HEK293 (cell line): Measurements from ENCODE around the gene MCAT.
A peak's percentile ranks its signal among the peaks of the same experiment; 100 is the strongest.
"Not testable (repeated sequence)": the region's sequence is repeated elsewhere in the genome, so short reads cannot be mapped to it uniquely, and the experiment has no call there.

Experiments used
- CTCF ChIA-PET: fragments of 350-600 bp; formaldehyde crosslinking; extraction: SDS; loops from one replicate; lab custom pipeline; 2021; ENCODE audit warnings: antibody characterized with exemption; lab: Yijun Ruan, JAX
- POLR2A ChIA-PET: fragments of 300-600 bp; formaldehyde crosslinking; extraction: SDS; loops from one replicate; lab custom pipeline; 2020; ENCODE audit warnings: antibody characterized with exemption, inconsistent platforms; lab: Yijun Ruan, JAX
- H3K27ac ChIP-seq: fragments of 200-500 bp; sonication (Bioruptor generic); 2 replicates; pipeline ENCODE4 v1.5.1; 2014; ENCODE audit warnings: low read depth, low read length, control low read depth, inconsistent platforms; ENCODE audit errors: extremely low read depth
- H3K36me3 ChIP-seq, 2 experiments: fragments of 200-500 bp in 1 of 2; sonication (Bioruptor generic) in 1 of 2; 1 replicate in 1 of 2; 2 replicates in 1 of 2; pipeline ENCODE4 v1.5.1; 2014 to 2017; ENCODE audit warnings: inconsistent platforms in 2 of 2, low read length in 2 of 2; ENCODE audit not compliant: control insufficient read depth in 2 of 2, insufficient read depth in 1 of 2
- H3K4me1 ChIP-seq: fragments of 200-500 bp; sonication (Bioruptor generic); 2 replicates; pipeline ENCODE4 v1.5.1; 2014; ENCODE audit warnings: mild to moderate bottlenecking, low read length, inconsistent platforms; ENCODE audit not compliant: control insufficient read depth, insufficient read depth
- H3K4me3 ChIP-seq: 2 replicates; pipeline ENCODE4 v1.5.1; 2011; ENCODE audit warnings: low read depth, mild to moderate bottlenecking, control low read depth, low read length, moderate library complexity
- H3K9me3 ChIP-seq: fragments of 200-500 bp; sonication (Bioruptor generic); 2 replicates; pipeline ENCODE4 v1.5.1; 2014; ENCODE audit warnings: low read depth, low read length, inconsistent platforms; ENCODE audit not compliant: control insufficient read depth, insufficient read depth
- GLI2 ChIP-seq: fragments of 450-650 bp; formaldehyde crosslinking; IDR thresholded peaks from 2 replicates; pipeline ENCODE4; 2017; ENCODE audit warnings: missing biosample characterization, missing genetic modification characterization, low read depth, borderline replicate concordance
- SCRT1 ChIP-seq: fragments of 450-650 bp; formaldehyde crosslinking; IDR thresholded peaks from 2 replicates; pipeline ENCODE4 v1.5.1; 2016; ENCODE audit warnings: missing biosample characterization, missing genetic modification characterization, borderline replicate concordance
- SCRT2 ChIP-seq: fragments of 450-650 bp; formaldehyde crosslinking; IDR thresholded peaks from 2 replicates; pipeline ENCODE4 v1.5.1; 2016; ENCODE audit warnings: missing biosample characterization, missing genetic modification characterization
- ZNF121 ChIP-seq: fragments of 450-650 bp; formaldehyde crosslinking; IDR thresholded peaks from 2 replicates; pipeline ENCODE4 v1.5.1; 2016; ENCODE audit warnings: missing biosample characterization, missing genetic modification characterization
- ZNF133 ChIP-seq: fragments of 450-650 bp; formaldehyde crosslinking; IDR thresholded peaks from 2 replicates; pipeline ENCODE4 v1.5.1; 2016; ENCODE audit warnings: missing biosample characterization, missing genetic modification characterization
- ZNF23 ChIP-seq: fragments of 450-650 bp; formaldehyde crosslinking; IDR thresholded peaks from 2 replicates; pipeline ENCODE4 v1.5.1; 2016; ENCODE audit warnings: missing biosample characterization, missing genetic modification characterization, borderline replicate concordance
- ZNF654 ChIP-seq: fragments of 450-650 bp; formaldehyde crosslinking; IDR thresholded peaks from 2 replicates; pipeline ENCODE4 v1.5.1; 2016; ENCODE audit warnings: low read depth, missing biosample characterization, missing genetic modification characterization
- TF ChIP-seq, protein P1 (sequence below): fragments of 450-650 bp; formaldehyde crosslinking; IDR thresholded peaks from 2 replicates; pipeline ENCODE4 v1.5.1; 2016; ENCODE audit warnings: missing biosample characterization, missing genetic modification characterization

Gene MCAT

DNA sequence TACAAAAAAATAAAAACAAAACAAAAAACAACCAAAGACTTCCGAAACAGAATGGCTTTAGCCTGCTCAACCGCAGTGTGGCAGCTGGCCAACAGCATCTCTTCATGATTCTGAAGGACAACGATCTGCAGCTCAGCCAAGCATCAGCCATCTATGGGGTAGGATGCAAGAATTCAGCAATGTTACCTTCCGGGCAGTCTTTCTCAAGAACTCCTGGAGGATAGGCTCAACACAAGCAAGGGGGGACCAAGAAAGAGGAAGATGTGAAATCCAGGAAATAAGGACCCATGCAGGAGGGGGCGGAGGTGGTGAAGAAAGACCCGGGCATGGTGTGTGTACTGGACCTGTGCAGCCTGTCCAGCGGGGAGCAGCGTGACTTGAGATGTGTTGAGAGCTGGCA is 4.6 kb upstream of the MCAT start:
- Histone ChIP-seq H3K27ac (no peak overlapping the region), H3K36me3 (no peaks in the 10 kb centered on the region), H3K9me3 (no peaks in the 10 kb centered on the region), H3K4me1 (peaks cover 10% of the 10 kb centered on the region), H3K4me3 (no peak overlapping the region)
- no peak for TF ChIP-seq ZNF121 (tag by site-specific recombination)
- TF ChIP-seq, protein P1, sequence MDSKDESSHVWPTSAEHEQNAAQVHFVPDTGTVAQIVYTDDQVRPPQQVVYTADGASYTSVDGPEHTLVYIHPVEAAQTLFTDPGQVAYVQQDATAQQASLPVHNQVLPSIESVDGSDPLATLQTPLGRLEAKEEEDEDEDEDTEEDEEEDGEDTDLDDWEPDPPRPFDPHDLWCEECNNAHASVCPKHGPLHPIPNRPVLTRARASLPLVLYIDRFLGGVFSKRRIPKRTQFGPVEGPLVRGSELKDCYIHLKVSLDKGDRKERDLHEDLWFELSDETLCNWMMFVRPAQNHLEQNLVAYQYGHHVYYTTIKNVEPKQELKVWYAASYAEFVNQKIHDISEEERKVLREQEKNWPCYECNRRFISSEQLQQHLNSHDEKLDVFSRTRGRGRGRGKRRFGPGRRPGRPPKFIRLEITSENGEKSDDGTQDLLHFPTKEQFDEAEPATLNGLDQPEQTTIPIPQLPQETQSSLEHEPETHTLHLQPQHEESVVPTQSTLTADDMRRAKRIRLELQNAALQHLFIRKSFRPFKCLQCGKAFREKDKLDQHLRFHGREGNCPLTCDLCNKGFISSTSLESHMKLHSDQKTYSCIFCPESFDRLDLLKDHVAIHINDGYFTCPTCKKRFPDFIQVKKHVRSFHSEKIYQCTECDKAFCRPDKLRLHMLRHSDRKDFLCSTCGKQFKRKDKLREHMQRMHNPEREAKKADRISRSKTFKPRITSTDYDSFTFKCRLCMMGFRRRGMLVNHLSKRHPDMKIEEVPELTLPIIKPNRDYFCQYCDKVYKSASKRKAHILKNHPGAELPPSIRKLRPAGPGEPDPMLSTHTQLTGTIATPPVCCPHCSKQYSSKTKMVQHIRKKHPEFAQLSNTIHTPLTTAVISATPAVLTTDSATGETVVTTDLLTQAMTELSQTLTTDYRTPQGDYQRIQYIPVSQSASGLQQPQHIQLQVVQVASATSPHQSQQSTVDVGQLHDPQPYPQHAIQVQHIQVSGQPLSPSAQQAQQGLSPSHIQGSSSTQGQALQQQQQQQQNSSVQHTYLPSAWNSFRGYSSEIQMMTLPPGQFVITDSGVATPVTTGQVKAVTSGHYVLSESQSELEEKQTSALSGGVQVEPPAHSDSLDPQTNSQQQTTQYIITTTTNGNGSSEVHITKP (tag by site-specific recombination) = peak; percentile 40; the same call in 1 of the 2 replicates
- CTCF ChIA-PET = interaction anchor here (1.8 kb wide), 1 partner anchor 12 kb away, joined by 4 read pairs; no protein-coding TSS in a partner anchor
- POLR2A ChIA-PET = interaction anchor here (1.1 kb wide), 1 partner anchor 40 kb away, joined by 3 read pairs; no protein-coding TSS in a partner anchor

DNA sequence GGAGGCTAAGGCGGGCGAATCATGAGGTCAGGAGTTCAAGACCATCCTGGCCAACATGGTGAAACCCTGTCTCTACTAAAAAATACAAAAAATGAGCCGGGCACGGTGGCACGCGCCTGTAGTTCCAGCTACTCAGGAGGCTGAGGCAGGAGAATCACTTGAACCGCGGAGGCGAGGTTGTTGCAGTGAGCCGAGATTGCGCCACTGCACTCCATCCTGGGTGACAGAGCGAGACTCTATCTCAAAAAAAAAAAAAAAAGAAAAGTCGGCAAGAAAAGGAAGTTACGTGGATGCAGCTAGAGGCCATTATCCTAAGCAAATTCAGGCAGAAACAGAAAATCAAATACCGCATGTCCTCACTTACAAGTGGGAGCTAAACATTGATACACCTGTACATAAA is 3.1 kb upstream of the MCAT start:
- H3K9me3 ChIP-seq, H3K36me3 ChIP-seq, H3K4me1 ChIP-seq, H3K27ac ChIP-seq, H3K4me3 ChIP-seq: not testable (repeated sequence)
- ChIA-PET CTCF (interaction anchor here (1.2 kb wide), 1 partner anchor 13 kb away, joined by 4 read pairs; no protein-coding TSS in a partner anchor), POLR2A (interaction anchor here (0.7 kb wide), 1 partner anchor 11 kb away, joined by 3 read pairs; no protein-coding TSS in a partner anchor)

DNA sequence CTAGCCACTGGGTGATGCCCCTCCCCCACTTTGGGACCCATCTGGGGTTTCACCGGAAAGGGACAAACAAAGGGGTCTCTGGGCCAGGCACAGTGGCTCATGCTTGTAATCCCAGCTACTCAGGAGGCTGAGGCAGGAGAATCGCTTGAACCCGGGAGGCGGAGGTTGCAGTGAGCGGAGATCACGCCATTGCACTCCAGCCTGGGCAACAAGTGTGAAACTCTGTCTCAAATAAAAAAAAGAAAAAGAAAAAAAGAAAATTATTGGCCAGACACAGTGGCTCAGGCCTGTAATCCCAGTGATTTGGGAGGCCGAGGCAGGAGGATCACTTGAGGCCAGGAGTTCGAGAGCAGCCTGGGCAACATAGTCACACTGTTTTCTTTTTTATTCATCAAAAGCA is 2.2 kb upstream of the MCAT start:
- POLR2A ChIA-PET, H3K4me3 ChIP-seq, H3K9me3 ChIP-seq, H3K27ac ChIP-seq, H3K4me1 ChIP-seq: not testable (repeated sequence)
- peaks cover 4 to 10% of the 10 kb centered on the region in 2 experiments; a peak in 2 of 3 replicates for H3K36me3 ChIP-seq
- CTCF ChIA-PET = interaction anchor here (0.6 to 1.2 kb wide), 4 partner anchors 14 to 582 kb away, joined by 3 to 4 read pairs (median 4); no protein-coding TSS in a partner anchor
- TF ChIP-seq SCRT2 (peak; percentile 67), SCRT1 (tag by site-specific recombination) (peak; percentile 60; the same call in 1 of the 2 replicates)

DNA sequence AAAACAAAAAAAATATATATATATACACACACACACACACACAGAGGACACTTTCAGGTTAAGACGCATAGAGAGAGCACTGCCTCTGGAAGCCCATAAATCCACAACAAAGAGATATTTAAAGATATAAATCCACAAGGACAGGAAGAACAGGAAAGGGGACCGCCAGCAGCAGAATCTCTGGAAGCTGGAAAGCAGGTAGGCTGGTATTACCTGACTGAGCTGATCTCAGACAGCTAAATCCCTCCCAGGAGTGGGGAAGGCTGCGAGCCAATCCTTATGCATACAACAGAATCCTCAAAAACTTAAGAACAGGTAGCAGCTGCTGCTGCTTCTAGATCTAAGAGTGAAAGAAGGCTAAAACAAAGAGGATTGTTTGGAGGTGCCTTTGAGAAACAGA is 1.8 kb upstream of the MCAT start:
- Histone ChIP-seq H3K36me3 (peaks cover 9 to 14% of the 10 kb centered on the region in 2 experiments; a peak in 2 of 3 replicates), H3K9me3 (no peaks in the 10 kb centered on the region), H3K4me1 (peaks cover 3% of the 10 kb centered on the region; the same call in 1 of the 2 replicates), H3K27ac (no peak overlapping the region), H3K4me3 (no peak overlapping the region)
- ChIA-PET POLR2A (no interaction called here), CTCF (interaction anchor here (0.6 to 1.1 kb wide), 3 partner anchors 35 to 581 kb away, joined by 3 to 4 read pairs (median 3); partner anchors contain the start of gene BIK)
- no peak for TF ChIP-seq ZNF23 (tag by site-specific recombination)

DNA sequence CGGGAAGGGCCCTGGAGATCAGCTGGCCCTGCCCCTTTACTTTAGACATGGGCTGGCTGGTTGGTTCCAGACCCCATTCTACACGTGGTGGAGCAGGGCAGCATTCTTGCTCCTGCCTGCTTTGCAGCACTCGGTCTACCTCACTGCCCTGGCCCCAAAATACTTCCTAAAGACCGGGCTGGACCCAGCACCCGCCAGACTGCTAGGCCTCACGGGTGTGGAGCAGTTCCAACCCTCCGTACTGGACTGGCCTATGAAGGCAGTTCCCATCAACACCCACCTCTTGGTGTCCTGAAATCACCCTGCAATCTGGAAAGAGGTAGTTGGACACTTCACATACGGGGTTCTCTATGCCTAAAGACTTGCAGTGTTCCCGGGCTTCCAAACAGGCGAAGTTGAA is 6.4 kb downstream of the MCAT start:
- Histone ChIP-seq H3K9me3 (no peaks in the 10 kb centered on the region), H3K27ac (peak overlapping the region; percentile 40; the same call in 1 of the 2 replicates), H3K36me3 (peaks cover 53 to 95% of the 10 kb centered on the region in 2 experiments), H3K4me3 (no peak overlapping the region), H3K4me1 (no peaks in the 10 kb centered on the region)
- POLR2A ChIA-PET = no interaction called here
- TF ChIP-seq ZNF133 (tag by site-specific recombination) (no peak), GLI2 (tag by site-specific recombination) (no peak), ZNF654 (tag by site-specific recombination) (no peak)
- CTCF ChIA-PET = interaction anchor here (0.7 to 1.7 kb wide), 7 partner anchors 10 to 269 kb away, joined by 3 to 6 read pairs (median 3); no protein-coding TSS in a partner anchor
